Mammary microvascular endothelial cell (primary cell): ENCODE results near the gene FBXL4. TPM values are rescaled to one million over a fixed set of nuclear protein-coding genes. Genes with fewer than 3 reads are reported as not detected.

Source experiments
- total RNA-seq: library from RNA; depleted of rRNA; stranded (reverse); fragments of >200 nt; gene quantifications from 2 replicates; pipeline ENCODE4 v1.2.3, GENCODE V29; 2015

The FBXL4 gene
- total RNA-seq = 7.3 and 7.9 TPM in 2 replicates

DNA sequence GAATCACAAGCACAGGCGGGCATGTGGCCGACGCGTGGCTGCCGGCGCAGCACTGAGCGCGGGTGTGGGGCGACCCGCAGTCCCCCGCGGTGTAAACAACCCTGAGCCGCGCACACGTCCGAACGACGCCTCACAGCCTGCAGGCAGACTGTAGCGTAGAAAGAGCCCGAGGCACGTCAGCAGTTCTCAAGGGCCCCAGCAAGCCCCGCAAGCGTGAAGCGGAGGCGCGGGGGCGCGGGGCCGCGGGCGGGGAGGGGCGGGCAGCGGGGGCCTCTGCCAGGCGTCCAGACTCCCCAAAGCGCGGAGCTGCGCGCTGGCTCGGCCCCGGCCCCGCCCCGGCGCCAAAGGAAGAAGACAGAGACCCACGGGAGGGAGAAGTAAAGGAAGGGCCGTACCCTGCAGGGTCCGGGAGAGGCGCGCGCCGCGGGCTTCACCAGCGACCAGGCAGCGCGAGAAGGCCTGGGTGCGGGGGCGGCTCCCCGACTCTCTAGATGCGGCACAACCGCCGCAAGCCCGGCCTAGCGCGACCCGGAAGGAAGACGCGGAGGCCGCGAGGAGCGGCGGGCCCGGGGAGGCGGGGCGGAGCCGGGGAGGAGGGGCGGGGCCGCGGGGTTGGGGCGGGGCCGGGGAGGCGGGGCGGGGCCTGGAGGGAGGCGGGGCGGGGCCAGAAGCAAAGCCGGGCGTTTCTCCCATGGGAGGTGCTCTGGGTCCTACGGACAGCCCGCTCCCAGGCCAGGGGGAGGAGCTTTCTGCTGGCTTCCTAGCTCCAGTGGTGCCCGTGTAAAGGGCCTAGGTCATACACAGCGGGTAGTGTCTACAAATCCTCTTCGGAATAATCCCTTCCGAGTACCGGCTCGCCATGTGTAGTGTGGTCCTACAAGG, at the start of gene FBXL4:
TSS of gene FBXL4 (minus strand) at position 536 of the 882 bp plus-strand sequence. CDS start 20,958 bp downstream, outside the sequence.

DNA sequence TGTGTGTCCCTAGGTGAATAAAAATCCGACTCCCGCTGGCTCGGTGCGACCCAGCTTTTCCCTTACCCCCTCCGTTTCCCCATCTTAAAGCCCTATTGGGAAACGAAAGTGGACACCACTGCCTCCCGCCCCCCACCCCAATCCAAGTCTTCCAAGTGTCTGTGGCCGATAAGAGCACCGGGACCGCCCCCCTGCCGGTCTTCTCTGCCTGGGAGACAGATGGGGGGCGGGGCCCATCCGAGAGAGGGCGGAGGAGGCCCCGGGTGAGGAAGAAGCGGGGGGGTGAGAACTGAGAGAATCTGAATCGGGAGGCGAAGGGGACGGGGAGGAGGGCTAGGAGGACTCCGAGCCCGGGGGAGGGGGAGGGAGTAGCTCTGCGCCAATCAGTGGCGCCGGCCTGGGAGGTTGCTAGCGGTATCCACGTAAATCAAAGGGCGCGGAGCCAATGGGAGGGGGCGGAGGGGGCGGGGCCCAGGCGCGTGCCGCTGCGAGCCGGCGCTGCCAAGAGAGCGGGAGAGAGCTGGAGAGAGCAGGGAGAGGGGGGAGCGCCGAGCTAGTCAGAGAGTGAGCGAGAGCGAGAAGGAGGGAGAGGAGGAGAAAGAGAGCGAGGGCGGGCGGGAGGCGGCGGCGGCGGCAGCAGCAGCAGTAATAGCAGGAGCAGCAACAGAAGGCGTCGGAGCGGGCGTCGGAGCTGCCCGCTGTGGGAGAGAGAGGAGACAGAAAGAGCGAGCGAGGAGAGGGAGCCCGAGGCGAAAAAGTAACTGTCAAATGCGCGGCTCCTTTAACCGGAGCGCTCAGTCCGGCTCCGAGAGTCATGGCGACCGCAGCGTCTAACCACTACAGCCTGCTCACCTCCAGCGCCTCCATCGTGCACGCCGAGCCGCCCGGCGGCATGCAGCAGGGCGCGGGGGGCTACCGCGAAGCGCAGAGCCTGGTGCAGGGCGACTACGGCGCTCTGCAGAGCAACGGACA, 113.4 kb downstream of the FBXL4 start, which contains the start of gene POU3F2:
TSS of gene POU3F2 (plus strand) at position 515 of the 972 bp plus-strand sequence. CDS start at position 815, 300 bp downstream.

Other genes with a start within 250 kb of the FBXL4 start
- not detected in 2 replicates for gene POU3F2, start 113.4 kb downstream of the FBXL4 start, total RNA-seq